HL-60 (cell line): ENCODE results near the gene SMCO4.

Source experiments
- DNase-seq, 2 experiments: peaks; one replicate each; pipeline ENCODE4 v3.0.0-alpha.2; 2010 to 2020; ENCODE audit warnings: low read depth in 1 of 2, low spot score in 1 of 2
- H3K27ac ChIP-seq: fragments of 250-450 bp; sonication (Bioruptor Pico); replicated peaks from 2 replicates; pipeline ENCODE4 v1.5.1; 2020; ENCODE audit warnings: mild to moderate bottlenecking, moderate library complexity
- H3K27me3 ChIP-seq: fragments of 250-450 bp; sonication (Bioruptor Pico); 2 replicates; pipeline ENCODE4 v1.5.1; 2021; ENCODE audit warnings: mild to moderate bottlenecking, moderate library complexity; ENCODE audit not compliant: insufficient read depth, poor library complexity, severe bottlenecking
- H3K4me3 ChIP-seq: replicated peaks from 2 replicates; pipeline ENCODE4 v1.5.1; 2011; ENCODE audit warnings: mild to moderate bottlenecking, control low read depth, low read length; ENCODE audit not compliant: insufficient read depth
- GABPA ChIP-seq: IDR thresholded peaks from 2 replicates; pipeline ENCODE4 v1.6.1; 2012; ENCODE audit warnings: low read depth
- POLR2AphosphoS5 ChIP-seq: IDR thresholded peaks from 2 replicates; pipeline ENCODE4 v1.6.1; 2012; ENCODE audit warnings: low read depth
- SPI1 ChIP-seq: IDR thresholded peaks from 2 replicates; pipeline ENCODE4 v1.6.1; 2012; ENCODE audit warnings: low read depth, mild to moderate bottlenecking, borderline replicate concordance
- TF ChIP-seq, protein P1 (sequence below): IDR thresholded peaks from 2 replicates; pipeline ENCODE4 v1.6.1; 2012; ENCODE audit warnings: low read depth; ENCODE audit not compliant: insufficient replicate concordance
- TF ChIP-seq, protein P2 (sequence below): IDR thresholded peaks from one replicate; pipeline ENCODE4 v1.5.1; 2011; ENCODE audit warnings: low read length, control low read depth, inconsistent platforms; ENCODE audit not compliant: insufficient read depth

SMCO4 gene

DNA sequence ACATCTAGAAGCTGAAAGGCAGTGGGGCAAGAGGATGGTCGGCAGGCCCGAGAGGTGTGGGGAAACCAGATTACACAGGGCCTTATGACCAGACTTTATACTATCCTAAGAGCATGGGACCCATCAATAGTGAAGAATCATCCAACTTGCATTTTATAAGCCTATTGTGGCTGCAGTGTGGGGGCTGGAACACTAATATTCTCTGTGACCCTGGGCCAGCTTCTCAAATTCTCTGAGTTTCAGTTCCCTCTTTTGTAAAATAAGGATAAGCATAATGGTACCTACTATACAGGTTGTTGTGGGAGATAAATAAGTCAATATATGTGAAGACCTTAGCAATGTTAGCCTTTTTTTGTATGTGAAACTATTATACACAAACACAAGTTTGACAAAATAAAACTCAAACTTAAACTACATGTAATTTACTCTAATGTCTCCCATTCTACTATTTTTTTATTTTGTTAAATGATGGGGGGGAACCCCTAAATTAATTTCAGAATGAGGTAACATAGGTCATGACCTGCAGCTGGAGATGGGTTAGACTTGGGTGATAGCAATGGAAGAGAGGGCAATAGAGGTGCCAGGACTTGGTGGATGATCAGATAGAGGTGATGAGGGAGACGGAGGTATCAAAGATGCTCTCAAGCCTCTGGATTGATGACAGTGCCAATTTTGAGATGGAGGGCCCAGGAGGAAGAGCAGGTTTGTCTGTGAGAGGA is 30.1 kb downstream of the SMCO4 start:
- Histone ChIP-seq H3K27me3 (no peaks in the 10 kb centered on the region), H3K4me3 (no peak overlapping the region), H3K27ac (no peak overlapping the region)
- TF ChIP-seq GABPA = no peak
- TF ChIP-seq, protein P1, sequence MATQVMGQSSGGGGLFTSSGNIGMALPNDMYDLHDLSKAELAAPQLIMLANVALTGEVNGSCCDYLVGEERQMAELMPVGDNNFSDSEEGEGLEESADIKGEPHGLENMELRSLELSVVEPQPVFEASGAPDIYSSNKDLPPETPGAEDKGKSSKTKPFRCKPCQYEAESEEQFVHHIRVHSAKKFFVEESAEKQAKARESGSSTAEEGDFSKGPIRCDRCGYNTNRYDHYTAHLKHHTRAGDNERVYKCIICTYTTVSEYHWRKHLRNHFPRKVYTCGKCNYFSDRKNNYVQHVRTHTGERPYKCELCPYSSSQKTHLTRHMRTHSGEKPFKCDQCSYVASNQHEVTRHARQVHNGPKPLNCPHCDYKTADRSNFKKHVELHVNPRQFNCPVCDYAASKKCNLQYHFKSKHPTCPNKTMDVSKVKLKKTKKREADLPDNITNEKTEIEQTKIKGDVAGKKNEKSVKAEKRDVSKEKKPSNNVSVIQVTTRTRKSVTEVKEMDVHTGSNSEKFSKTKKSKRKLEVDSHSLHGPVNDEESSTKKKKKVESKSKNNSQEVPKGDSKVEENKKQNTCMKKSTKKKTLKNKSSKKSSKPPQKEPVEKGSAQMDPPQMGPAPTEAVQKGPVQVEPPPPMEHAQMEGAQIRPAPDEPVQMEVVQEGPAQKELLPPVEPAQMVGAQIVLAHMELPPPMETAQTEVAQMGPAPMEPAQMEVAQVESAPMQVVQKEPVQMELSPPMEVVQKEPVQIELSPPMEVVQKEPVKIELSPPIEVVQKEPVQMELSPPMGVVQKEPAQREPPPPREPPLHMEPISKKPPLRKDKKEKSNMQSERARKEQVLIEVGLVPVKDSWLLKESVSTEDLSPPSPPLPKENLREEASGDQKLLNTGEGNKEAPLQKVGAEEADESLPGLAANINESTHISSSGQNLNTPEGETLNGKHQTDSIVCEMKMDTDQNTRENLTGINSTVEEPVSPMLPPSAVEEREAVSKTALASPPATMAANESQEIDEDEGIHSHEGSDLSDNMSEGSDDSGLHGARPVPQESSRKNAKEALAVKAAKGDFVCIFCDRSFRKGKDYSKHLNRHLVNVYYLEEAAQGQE = no peak
- TF ChIP-seq, protein P2, sequence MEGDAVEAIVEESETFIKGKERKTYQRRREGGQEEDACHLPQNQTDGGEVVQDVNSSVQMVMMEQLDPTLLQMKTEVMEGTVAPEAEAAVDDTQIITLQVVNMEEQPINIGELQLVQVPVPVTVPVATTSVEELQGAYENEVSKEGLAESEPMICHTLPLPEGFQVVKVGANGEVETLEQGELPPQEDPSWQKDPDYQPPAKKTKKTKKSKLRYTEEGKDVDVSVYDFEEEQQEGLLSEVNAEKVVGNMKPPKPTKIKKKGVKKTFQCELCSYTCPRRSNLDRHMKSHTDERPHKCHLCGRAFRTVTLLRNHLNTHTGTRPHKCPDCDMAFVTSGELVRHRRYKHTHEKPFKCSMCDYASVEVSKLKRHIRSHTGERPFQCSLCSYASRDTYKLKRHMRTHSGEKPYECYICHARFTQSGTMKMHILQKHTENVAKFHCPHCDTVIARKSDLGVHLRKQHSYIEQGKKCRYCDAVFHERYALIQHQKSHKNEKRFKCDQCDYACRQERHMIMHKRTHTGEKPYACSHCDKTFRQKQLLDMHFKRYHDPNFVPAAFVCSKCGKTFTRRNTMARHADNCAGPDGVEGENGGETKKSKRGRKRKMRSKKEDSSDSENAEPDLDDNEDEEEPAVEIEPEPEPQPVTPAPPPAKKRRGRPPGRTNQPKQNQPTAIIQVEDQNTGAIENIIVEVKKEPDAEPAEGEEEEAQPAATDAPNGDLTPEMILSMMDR = no peak
- DNase-seq = no peak

DNA sequence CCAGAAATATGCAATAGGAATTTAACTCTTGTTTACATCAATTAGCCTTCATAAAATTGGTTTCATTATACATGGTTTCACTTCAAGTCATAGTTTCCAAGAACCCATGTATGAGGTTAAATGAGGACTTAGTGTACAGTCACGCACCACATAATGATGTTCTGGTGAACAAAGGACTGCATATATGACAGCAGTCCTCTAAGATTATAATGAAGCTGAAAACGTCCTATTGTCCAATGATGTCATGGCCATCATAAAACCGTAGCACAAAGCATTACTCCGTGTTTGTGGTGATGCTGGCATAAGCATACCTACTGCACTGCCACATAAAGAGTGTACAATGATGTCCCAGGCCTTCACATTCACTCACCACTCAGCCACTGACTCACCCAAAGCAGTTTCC is 31.1 kb downstream of the SMCO4 start:
- TF ChIP-seq POLR2AphosphoS5 (no peak), SPI1 (no peak), GABPA (no peak)
- TF ChIP-seq, protein P1 = no peak
- TF ChIP-seq, protein P2 = no peak
- no peak for DNase-seq
- Histone ChIP-seq H3K27me3 (no peaks in the 10 kb centered on the region), H3K27ac (no peak overlapping the region), H3K4me3 (no peak overlapping the region)

DNA sequence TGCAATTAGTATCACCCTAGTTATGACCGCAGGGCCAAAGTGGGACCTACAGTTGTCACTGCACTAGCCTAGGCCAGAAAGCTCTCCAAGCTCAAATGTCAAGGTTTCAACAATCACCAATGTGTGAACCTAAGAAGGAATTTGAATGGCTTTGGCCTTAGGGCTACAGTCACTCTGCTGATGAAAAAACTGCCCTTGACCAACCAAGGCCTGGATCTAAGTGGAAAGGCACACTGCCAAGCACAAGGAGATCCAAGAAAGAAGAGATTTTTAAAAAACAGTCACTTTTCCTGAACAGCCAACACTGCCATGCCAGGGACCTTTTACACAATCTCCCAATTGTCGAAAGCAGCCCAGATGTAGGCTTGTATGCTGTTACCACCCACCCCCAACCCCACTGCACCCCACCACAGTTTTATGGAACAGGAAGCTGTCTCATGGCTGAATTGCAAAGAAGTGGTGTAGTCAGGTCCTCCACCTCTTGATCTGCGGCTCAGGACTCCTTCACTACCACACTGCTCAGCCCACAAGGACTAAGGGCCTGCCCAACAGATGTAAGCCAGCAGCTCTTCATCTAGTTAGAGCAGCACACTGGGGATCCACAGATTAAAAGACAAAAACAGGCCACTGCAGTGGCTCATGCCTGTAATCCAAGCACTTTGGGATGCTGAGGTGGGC is 32.9 kb downstream of the SMCO4 start:
- Histone ChIP-seq H3K27ac (no peak overlapping the region), H3K4me3 (no peak overlapping the region), H3K27me3 (no peaks in the 10 kb centered on the region)
- no peak for DNase-seq
- TF ChIP-seq POLR2AphosphoS5 (no peak), GABPA (no peak), SPI1 (no peak)
- TF ChIP-seq, protein P1 = no peak
- TF ChIP-seq, protein P2 = no peak
